Measurements from ENCODE around the gene JPH2.

Gene JPH2

GRCh38 chr20:44217342-44218092 is 30.5 kb upstream of the JPH2 start:
- Histone ChIP-seq H3K4me3 (replicated peaks; ENCODE audit: insufficient read depth, low read length) (no peak overlapping the region), H3K27ac (replicated peaks) (no peak overlapping the region), H3K27me3 (ENCODE audit: insufficient read depth, poor library complexity, severe bottlenecking) (no peaks in the 10 kb centered on the region)
- TF ChIP-seq REST (IDR thresholded peaks at IDR 0.05; ENCODE audit: insufficient replicate concordance, low read depth) (no peak), GABPA (IDR thresholded peaks at IDR 0.05; ENCODE audit: low read depth) (no peak), CTCF (IDR thresholded peaks at IDR 0.05; ENCODE audit: insufficient read depth, low read length) (peak; percentile 91), SPI1 (IDR thresholded peaks at IDR 0.05; ENCODE audit: borderline replicate concordance, low read depth) (no peak), POLR2AphosphoS5 (IDR thresholded peaks at IDR 0.05; ENCODE audit: low read depth) (no peak)
- DNase-seq (ENCODE audit: low read depth in 1 of 2, low spot score in 1 of 2), result peak in 1 of 2 experiments; percentile 71

GRCh38 chr20:44215125-44215524 is 28.1 kb upstream of the JPH2 start:
- Histone ChIP-seq H3K4me3 (replicated peaks; ENCODE audit: insufficient read depth, low read length) (no peak overlapping the region), H3K27me3 (ENCODE audit: insufficient read depth, poor library complexity, severe bottlenecking) (no peaks in the 10 kb centered on the region), H3K27ac (replicated peaks) (no peak overlapping the region)
- DNase-seq (ENCODE audit: low read depth in 1 of 2, low spot score in 1 of 2), result peak in 1 of 2 experiments; percentile 71
- TF ChIP-seq POLR2AphosphoS5 (IDR thresholded peaks at IDR 0.05; ENCODE audit: low read depth) (no peak), CTCF (IDR thresholded peaks at IDR 0.05; ENCODE audit: insufficient read depth, low read length) (peak; percentile 81), SPI1 (IDR thresholded peaks at IDR 0.05; ENCODE audit: borderline replicate concordance, low read depth) (no peak), GABPA (IDR thresholded peaks at IDR 0.05; ENCODE audit: low read depth) (no peak), REST (IDR thresholded peaks at IDR 0.05; ENCODE audit: insufficient replicate concordance, low read depth) (no peak)

GRCh38 chr20:44212792-44213191 is 25.8 kb upstream of the JPH2 start:
- no peak overlapping the region for H3K27ac ChIP-seq (replicated peaks)
- H3K27me3 ChIP-seq (ENCODE audit: insufficient read depth, poor library complexity, severe bottlenecking), result no peaks in the 10 kb centered on the region
- no peak for DNase-seq (ENCODE audit: low read depth in 1 of 2, low spot score in 1 of 2)
- TF ChIP-seq SPI1 (IDR thresholded peaks at IDR 0.05; ENCODE audit: borderline replicate concordance, low read depth) (no peak), POLR2AphosphoS5 (IDR thresholded peaks at IDR 0.05; ENCODE audit: low read depth) (no peak), GABPA (IDR thresholded peaks at IDR 0.05; ENCODE audit: low read depth) (no peak), CTCF (IDR thresholded peaks at IDR 0.05; ENCODE audit: insufficient read depth, low read length) (no peak), REST (IDR thresholded peaks at IDR 0.05; ENCODE audit: insufficient replicate concordance, low read depth) (no peak)
- H3K4me3 ChIP-seq (replicated peaks; ENCODE audit: insufficient read depth, low read length), result no peak overlapping the region

Data from HL-60 (cell line).